ENCODE measurements around the gene CACNA2D3. TPM values are rescaled to one million over a fixed set of nuclear protein-coding genes. Genes with fewer than 3 reads are reported as not detected.
"Not testable (repeated sequence)": the region's sequence is repeated elsewhere in the genome, so short reads cannot be mapped to it uniquely, and the experiment has no call there.

Gene CACNA2D3
- total RNA-seq, 2 experiments from 2014 or later = not detected

DNA sequence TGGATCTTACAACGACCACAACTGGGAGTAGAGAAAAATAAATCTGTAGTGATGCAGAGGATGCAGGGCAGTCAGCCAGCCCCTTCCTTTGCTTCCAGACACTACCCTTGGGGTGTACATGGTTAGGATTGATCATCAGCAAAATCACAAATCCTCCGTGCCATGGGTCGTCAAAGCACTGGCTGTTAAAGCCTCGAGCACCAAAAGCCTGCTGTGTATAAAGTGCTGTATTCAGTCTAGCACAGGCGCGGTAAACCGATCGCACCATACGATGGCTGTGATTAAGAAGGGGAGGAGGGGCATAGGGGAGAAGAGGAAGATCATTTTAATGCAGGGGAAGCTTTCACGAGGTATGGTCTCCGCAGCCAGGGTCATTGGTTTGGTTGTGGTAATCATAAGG is 500.3 kb downstream of the CACNA2D3 start:
- Mint-ChIP-seq H3K4me3 (no peak overlapping the region), H3K27me3 (peaks cover 8% of the 10 kb centered on the region), H3K9me3 (no peaks in the 10 kb centered on the region), H3K27ac (no peak overlapping the region), H3K36me3 (no peaks in the 10 kb centered on the region), H3K4me1 (no peaks in the 10 kb centered on the region)
- no peak for DNase-seq

DNA sequence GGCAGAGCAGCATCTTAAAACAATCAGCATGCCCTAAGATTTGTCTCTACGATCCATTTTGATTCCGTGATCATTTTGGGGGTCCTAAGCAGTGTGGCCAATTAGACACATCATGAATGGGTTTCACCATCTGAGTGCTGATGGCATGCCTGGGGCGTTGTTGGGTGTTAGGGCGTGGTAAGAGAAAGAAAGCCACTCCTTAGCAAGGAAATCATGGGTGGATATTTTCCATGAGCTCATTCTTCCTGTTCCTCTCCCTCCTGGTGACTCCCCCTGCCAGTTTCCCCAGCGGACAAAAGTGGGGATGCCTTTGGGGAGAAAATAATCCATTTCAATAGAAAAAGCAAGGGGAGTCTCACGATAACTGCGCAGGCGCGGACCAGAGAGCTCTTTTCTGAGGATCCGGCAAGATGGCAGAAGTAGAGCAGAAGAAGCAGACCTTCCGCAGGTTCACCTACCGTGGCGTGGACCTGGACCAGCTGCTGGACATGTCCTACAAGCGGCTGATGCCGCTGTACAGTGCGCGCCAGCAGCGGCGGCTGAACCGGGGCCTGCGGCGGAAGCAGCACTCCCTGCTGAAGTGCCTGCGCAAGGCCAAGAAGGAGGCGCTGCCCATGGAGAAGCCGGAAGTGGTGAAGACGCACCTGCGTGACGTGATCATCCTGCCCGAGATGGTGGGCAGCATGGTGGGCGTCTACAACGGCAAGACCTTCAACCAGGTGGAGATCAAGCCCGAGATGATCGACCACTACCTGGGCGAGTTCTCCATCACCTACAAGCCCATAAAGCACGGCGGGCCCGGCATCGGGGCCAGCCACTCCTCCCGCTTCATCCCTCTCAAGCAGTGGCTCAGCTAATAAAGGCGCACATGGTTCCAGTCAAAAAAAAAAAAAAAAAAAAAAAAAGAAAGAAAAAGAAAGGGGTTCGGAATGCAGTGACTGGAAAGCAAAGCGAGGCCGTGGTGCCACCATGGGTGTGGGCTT is 503.7 kb downstream of the CACNA2D3 start:
- H3K27ac Mint-ChIP-seq = no peak overlapping the region

DNA sequence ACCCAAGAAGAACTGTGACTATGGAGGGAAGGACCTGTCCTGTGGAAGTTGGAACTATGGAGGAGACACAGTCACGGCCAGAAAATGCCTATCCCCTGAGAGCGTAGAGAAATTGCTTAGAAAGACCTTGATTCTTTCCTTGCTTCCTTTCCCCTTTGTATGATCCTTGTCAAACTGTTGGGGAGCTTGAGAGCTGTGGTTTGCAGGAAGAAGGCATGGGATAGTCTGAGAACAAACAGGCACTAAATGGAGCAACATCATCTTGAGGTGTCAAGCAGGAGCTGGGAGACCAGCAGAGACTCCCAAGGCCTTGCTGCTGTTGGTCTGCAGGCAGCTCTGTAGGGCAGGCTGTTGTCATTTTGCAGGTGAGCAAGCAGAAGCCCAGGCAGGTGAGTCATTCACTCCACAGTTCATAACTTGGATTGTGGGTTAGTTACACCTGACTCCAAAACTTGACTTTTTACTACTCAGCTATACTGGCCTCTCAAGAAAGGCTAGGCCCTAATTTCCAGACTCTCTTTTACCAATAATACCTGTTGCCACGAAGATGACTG is 506.6 kb downstream of the CACNA2D3 start:
- Mint-ChIP-seq H3K9me3 (no peaks in the 10 kb centered on the region), H3K27me3 (peaks cover 3% of the 10 kb centered on the region), H3K4me3 (no peak overlapping the region), H3K36me3 (no peaks in the 10 kb centered on the region), H3K4me1 (no peaks in the 10 kb centered on the region), H3K27ac (no peak overlapping the region)
- DNase-seq = no peak

More for the DNA sequence above, 503.7 kb downstream of the CACNA2D3 start:
- Mint-ChIP-seq H3K36me3 (no peaks in the 10 kb centered on the region), H3K9me3 (no peaks in the 10 kb centered on the region), H3K4me3 (no peak overlapping the region), H3K27me3 (peaks cover 6% of the 10 kb centered on the region), H3K4me1 (no peaks in the 10 kb centered on the region)
- no peak for DNase-seq

DNA sequence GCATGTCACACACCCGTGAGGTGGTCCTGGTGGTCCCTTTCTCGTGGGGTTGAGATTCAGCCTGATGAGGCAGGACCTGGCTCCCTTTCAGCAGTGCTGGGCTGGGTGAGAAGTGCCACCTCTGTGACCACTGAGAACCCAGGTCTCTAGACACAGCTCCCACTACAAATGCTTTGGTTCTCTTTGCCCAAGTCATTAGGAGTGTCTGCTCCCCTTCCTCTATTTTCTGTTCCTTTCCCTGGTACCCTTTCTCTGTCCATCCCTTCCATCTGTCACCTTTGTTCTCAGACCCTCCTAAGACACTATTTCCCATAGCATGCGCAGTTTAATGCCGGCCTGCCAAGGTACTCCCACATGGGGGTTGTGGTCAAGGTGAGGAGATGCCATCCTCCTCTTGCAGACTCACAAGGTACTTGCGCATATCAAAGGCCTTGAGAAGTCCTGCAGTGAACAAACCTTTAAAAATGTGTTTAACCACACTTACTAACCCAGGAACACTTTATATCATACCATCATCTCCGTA is 507.8 kb downstream of the CACNA2D3 start:
- H3K4me1 Mint-ChIP-seq = no peaks in the 10 kb centered on the region
- peaks cover 8% of the 10 kb centered on the region for H3K27me3 Mint-ChIP-seq
- no peak overlapping the region for H3K4me3 Mint-ChIP-seq
- no peaks in the 10 kb centered on the region for H3K36me3 Mint-ChIP-seq
- no peak for DNase-seq
- H3K27ac Mint-ChIP-seq = no peak overlapping the region
- no peaks in the 10 kb centered on the region for H3K9me3 Mint-ChIP-seq

DNA sequence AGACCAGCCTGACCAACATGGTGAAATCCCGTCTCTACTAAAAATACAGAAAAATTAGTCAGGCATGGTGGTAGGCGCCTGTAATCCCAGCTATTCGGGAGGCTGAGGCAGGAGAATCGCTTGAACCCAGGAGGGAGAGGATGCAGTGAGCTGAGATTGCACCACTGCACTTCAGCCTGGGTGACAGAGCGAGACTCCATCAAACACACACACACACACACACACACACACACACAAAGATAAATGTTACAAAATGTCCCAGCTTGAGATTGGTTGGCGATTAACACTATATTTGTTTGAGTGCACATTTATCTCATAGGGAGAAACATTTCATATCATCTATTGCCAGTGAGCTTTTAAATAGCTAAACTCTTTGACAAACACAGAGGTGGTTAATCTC is 508.6 kb downstream of the CACNA2D3 start:
- DNase-seq, H3K27ac Mint-ChIP-seq, H3K4me1 Mint-ChIP-seq, H3K27me3 Mint-ChIP-seq, H3K9me3 Mint-ChIP-seq, H3K36me3 Mint-ChIP-seq, H3K4me3 Mint-ChIP-seq: not testable (repeated sequence)

DNA sequence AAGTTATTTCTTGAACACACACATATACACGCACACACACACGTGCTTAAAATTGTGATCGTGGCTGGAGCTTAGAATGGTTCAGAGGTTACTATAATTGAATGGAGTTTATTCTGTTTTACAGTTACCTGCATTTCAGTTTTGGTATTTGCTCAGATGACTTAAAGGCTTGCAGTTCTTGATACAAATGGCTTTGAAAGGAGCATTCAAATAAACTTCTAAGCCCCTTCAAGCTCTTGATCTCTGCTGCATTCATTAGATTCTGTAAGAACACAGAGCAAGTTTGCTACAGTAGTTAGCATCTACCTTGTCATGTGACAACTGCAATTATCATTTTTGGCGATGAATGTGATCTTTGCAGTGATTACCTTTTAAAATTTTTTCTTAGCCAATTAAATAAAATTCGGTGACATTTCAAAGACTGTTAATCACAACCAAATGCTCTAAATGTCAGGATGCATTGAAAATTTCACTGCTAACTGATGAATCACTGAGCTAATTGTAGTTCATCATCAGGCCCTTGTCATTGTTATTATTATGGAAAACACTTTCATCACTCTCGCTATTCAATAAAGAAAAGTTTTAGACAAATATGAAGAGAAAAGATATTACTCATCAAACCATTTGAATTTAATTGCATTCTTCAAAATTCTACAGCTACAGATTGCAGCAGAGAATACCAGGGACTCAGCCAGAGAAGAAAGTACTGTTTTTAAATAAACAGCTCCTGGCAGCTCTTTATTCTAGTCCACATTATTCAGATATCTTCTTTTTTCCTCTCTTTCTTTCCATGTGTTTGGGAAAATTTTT is 509.4 kb downstream of the CACNA2D3 start:
- no peaks in the 10 kb centered on the region for H3K9me3 Mint-ChIP-seq
- no peak overlapping the region for H3K27ac Mint-ChIP-seq
- no peak for DNase-seq
- H3K4me3 Mint-ChIP-seq = no peak overlapping the region
- H3K4me1 Mint-ChIP-seq = no peaks in the 10 kb centered on the region
- no peaks in the 10 kb centered on the region for H3K36me3 Mint-ChIP-seq
- peaks cover 8% of the 10 kb centered on the region for H3K27me3 Mint-ChIP-seq

DNA sequence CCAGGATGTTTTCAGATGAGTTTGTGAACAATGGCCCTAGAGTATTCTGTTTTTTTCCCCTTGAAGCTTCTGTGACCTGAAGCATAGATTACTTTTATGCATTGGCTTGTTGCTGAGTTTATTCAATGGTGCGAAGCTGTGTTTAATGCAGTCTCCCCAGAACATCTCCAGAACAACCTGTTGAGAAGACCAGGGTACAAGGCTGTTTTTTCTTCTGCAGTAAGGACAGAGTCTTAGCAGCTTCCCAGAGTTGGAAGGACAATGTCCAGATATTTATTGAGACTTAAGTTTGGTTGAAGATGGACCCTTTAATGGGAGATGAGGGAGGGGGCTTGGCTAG is 509.9 kb downstream of the CACNA2D3 start:
- Mint-ChIP-seq H3K27ac (no peak overlapping the region), H3K4me3 (no peak overlapping the region), H3K36me3 (no peaks in the 10 kb centered on the region), H3K27me3 (peaks cover 8% of the 10 kb centered on the region), H3K9me3 (no peaks in the 10 kb centered on the region), H3K4me1 (no peaks in the 10 kb centered on the region)
- no peak for DNase-seq

DNA sequence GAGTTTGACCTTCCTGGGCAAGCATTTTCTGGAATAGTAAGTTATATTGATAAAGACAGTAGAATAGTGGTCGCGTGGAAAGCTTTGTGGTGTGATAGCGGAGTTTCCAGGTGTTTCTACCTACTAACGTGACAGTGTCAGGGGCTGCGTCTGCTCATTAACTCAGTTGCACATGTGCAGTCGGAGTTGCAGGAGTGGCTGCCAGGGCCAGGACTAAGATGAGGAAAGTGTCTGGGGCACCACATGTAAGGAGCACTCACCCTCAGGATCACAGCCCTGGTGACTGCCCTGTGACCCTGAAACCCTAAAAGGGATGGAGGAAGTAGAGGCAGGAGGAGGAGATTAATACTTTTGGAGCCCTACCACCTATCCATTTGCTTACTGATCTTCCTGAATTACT is 510.5 kb downstream of the CACNA2D3 start:
- H3K27me3 Mint-ChIP-seq = peaks cover 8% of the 10 kb centered on the region
- no peaks in the 10 kb centered on the region for H3K4me1 Mint-ChIP-seq
- H3K36me3 Mint-ChIP-seq = no peaks in the 10 kb centered on the region
- DNase-seq = no peak
- H3K9me3 Mint-ChIP-seq = no peaks in the 10 kb centered on the region
- H3K4me3 Mint-ChIP-seq = no peak overlapping the region
- H3K27ac Mint-ChIP-seq = no peak overlapping the region

DNA sequence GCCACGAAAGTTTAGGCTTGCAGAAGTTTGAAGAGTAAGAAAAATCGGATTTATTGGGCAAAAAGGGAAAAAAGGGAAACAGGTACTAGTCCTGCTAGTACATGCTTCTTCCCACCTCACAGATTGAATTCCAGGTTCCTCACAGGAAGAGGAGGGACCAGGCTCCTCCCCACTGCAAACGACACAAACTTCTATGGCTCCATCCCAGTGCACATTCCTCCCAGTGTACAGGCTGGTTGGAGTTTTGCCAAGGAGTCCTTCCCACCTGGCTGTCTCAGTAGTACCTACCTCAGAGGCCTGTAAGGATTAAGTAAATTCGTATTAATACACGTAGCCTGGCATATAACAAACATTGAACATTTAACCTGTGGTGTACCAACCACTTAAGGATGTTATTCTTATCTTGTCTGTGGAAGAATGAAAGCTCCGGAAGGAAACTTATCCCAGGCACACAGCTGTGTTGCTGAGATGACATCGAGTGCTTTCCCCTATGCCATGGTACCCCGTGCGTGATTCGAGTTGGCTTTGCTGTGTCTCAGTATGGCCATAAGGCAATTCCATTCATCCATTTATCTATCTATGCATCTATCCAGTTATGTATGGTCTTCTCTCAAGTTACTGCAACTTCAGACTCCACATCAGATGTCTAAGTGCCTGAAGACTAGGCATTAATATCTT is 511.2 kb downstream of the CACNA2D3 start:
- DNase-seq = no peak
- Mint-ChIP-seq H3K4me1 (no peaks in the 10 kb centered on the region), H3K27me3 (peaks cover 8% of the 10 kb centered on the region), H3K9me3 (no peaks in the 10 kb centered on the region), H3K4me3 (no peak overlapping the region), H3K36me3 (no peaks in the 10 kb centered on the region), H3K27ac (no peak overlapping the region)

DNA sequence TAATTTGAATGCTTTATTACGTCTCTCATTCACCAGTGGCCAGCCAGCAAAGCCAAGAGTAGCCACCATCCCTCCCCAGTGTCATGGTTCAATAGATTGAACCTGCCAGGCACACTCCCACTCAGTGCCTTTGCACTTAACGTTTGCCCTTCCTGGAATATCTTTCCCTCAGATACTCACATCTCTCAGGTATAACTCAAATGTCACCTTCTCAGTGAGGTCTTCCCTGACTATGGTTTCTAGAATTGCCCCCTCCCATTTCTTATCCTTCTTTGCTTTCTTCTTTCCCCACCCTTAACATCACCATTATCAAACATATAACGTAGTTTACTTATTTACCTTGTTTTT is 511.7 kb downstream of the CACNA2D3 start:
- no peaks in the 10 kb centered on the region for H3K9me3 Mint-ChIP-seq
- H3K27me3 Mint-ChIP-seq = peaks cover 8% of the 10 kb centered on the region
- H3K27ac Mint-ChIP-seq = no peak overlapping the region
- no peaks in the 10 kb centered on the region for H3K4me1 Mint-ChIP-seq
- H3K36me3 Mint-ChIP-seq = no peaks in the 10 kb centered on the region
- no peak overlapping the region for H3K4me3 Mint-ChIP-seq
- no peak for DNase-seq

DNA sequence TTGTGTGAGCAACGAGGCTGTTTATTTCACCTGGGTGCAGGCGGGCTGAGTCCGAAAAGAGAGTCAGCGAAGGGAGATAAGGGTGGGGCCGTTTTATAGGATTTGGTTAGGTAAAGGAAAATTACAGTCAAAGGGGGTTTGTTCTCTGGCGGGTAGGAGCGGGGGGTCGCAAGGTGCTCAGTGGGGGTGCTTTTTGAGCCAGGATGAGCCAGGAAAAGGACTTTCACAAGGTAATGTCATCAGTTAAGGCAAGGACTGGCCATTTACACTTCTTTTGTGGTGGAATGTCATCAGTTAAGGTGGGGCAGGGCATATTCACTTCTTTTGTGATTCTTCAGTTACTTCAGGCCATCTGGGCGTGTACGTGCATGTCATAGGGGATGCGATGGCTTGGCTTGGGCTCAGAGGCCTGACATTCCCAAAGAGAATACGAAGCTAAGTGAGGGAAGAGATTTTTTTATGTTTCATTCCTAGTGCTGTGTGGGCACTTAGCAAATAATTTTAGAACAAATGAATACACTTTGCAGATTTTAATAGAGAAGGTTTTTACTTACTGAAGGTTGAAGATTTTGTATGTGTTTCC is 517.5 kb downstream of the CACNA2D3 start:
- not testable (repeated sequence) for H3K4me3 Mint-ChIP-seq, DNase-seq, H3K36me3 Mint-ChIP-seq, H3K4me1 Mint-ChIP-seq, H3K27ac Mint-ChIP-seq, H3K27me3 Mint-ChIP-seq, H3K9me3 Mint-ChIP-seq

DNA sequence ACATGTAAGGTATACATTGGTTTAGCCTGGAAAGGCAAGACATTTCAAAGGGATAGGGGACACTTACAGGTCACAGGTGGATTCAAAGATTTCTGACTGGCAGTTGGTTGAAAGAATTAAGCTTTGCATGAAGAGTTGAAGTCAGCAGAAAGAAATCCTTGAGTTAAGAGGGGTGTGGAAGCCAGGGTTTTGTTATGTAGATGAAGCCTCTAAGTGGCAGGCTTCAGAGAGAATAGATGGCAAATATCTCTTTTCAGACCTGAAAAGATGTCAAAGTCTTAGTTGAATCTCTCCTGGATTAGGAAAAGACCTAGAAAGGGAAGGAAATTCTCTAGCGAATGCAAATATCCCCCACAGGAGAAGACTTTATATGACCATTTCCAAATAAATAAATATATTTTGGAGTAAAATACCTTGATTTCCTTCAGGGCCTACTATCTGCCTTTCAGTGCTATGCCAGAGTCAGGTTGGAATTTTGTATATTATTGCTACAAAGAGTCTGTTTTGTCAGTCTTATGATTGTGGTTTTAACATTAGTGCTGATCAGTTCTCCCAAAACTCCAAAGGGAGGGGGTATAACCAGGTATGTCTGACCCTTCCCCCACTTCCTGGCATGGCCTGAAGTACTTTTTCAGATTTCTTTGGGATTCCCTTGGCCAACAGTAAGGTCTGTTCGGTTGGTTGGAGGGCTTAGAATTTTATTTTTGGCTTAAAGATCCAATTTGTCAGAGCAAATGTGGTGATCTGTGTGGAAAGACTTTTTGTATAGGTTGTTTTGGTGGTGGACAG is 519.1 kb downstream of the CACNA2D3 start:
- Mint-ChIP-seq H3K27me3 (no peaks in the 10 kb centered on the region), H3K36me3 (no peaks in the 10 kb centered on the region)

DNA sequence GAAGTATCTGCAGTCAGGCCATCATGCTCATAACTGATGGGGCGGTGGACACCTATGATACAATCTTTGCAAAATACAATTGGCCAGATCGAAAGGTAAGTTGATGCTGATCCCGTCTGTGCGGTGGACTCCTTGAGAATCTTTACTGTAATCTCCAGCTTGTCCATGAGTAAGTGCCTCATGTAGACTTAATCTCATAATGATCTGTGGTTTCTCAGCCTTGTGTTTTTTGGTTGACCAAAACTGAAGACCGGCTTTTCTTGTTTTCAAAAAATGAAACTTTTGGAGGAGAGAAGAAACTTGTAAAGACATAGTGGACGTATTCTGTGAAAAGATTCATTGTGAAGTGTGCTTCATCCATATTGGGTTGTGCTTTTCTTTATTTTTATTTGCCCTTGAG is 519.8 kb downstream of the CACNA2D3 start:
- Mint-ChIP-seq H3K36me3 (no peaks in the 10 kb centered on the region), H3K27me3 (no peaks in the 10 kb centered on the region), H3K9me3 (peaks cover 9% of the 10 kb centered on the region), H3K4me1 (no peaks in the 10 kb centered on the region), H3K4me3 (no peak overlapping the region), H3K27ac (no peak overlapping the region)
- no peak for DNase-seq

More for the DNA sequence above, 519.1 kb downstream of the CACNA2D3 start:
- no peak for DNase-seq
- H3K27ac Mint-ChIP-seq = no peak overlapping the region
- H3K4me1 Mint-ChIP-seq = no peaks in the 10 kb centered on the region
- H3K4me3 Mint-ChIP-seq = no peak overlapping the region
- peaks cover 6% of the 10 kb centered on the region for H3K9me3 Mint-ChIP-seq

DNA sequence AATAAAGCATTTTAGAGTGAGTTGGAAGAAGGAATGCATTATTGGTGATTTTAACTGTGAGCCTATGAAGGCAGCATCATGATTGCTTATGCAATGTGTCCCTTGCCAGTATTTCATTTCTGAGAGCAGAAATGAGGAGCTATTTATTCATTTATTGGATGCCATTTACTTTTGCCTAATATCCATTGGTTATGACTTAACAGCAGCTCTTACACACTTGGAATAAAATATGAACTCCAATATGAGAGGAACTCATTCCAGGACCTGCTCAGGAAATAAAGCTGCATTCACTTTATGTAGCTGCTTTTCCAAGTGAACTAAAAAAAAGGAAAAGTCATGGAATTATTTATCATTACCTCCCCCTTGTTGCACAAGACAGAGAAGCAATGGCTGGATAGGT is 525.4 kb downstream of the CACNA2D3 start:
- Mint-ChIP-seq H3K27me3 (peaks cover 3% of the 10 kb centered on the region), H3K4me1 (no peaks in the 10 kb centered on the region), H3K36me3 (no peaks in the 10 kb centered on the region), H3K27ac (no peak overlapping the region), H3K9me3 (peaks cover 9% of the 10 kb centered on the region), H3K4me3 (no peak overlapping the region)
- no peak for DNase-seq
